Osteoblast (primary cell): ENCODE measurements around the gene CCND2. TPM values are rescaled to one million over a fixed set of nuclear protein-coding genes. Genes with fewer than 3 reads are reported as not detected.

Source experiments
- DNase-seq: peaks from one replicate; pipeline ENCODE4 v3.0.0; 2011; ENCODE audit warnings: low spot score, mixed read lengths; ENCODE audit not compliant: insufficient read length; ENCODE audit errors: missing footprints
- H2AFZ ChIP-seq: 2 replicates; pipeline ENCODE4 v1.6.0; 2011; ENCODE audit warnings: mild to moderate bottlenecking, low read length
- H3K27ac ChIP-seq: 2 replicates; pipeline ENCODE4 v1.5.1; 2011; ENCODE audit warnings: mild to moderate bottlenecking, low read depth, low read length, moderate library complexity
- H3K27me3 ChIP-seq: 2 replicates; pipeline ENCODE4 v1.6.0; 2012; ENCODE audit warnings: mild to moderate bottlenecking, control low read depth, inconsistent platforms, low read length, moderate library complexity; ENCODE audit not compliant: insufficient read depth
- H3K36me3 ChIP-seq: 2 replicates; pipeline ENCODE4 v1.5.1; 2011; ENCODE audit warnings: mild to moderate bottlenecking, low read length, control low read depth, moderate library complexity; ENCODE audit not compliant: insufficient read depth
- H3K4me1 ChIP-seq: 2 replicates; pipeline ENCODE4 v1.5.1; 2011; ENCODE audit warnings: mild to moderate bottlenecking, low read length, control low read depth, moderate library complexity; ENCODE audit not compliant: insufficient read depth
- H3K4me2 ChIP-seq: 2 replicates; pipeline ENCODE4 v1.6.0; 2011; ENCODE audit warnings: mild to moderate bottlenecking, low read length; ENCODE audit not compliant: insufficient read depth
- H3K4me3 ChIP-seq: fragments of 200-600 bp; sonication (generic); 3 replicates; pipeline ENCODE4 v1.5.1; 2012; ENCODE audit warnings: mild to moderate bottlenecking, low read length, inconsistent platforms; ENCODE audit not compliant: insufficient read depth
- H3K79me2 ChIP-seq: 2 replicates; pipeline ENCODE4 v1.6.0; 2012; ENCODE audit warnings: mild to moderate bottlenecking, low read length, control low read depth, inconsistent platforms; ENCODE audit not compliant: insufficient read depth
- H3K9me3 ChIP-seq: 2 replicates; pipeline ENCODE4 v1.5.1; 2011; ENCODE audit warnings: low read depth, low read length, control low read depth
- H4K20me1 ChIP-seq: 2 replicates; pipeline ENCODE4 v1.6.0; 2012; ENCODE audit warnings: mild to moderate bottlenecking, low read length, control low read depth; ENCODE audit not compliant: insufficient read depth
- CTCF ChIP-seq: IDR thresholded peaks from 2 replicates; pipeline ENCODE4 v1.5.1; 2011; ENCODE audit warnings: mild to moderate bottlenecking, low read depth, low read length, moderate library complexity; ENCODE audit errors: extremely low read depth
- total RNA-seq: library from RNA; depleted of rRNA; stranded (reverse); fragments of >200 nt; gene quantifications from 2 replicates; pipeline ENCODE4 v1.2.3, GENCODE V29; 2012

CCND2 gene
- total RNA-seq, 1 donor, result 2.5 TPM

DNA sequence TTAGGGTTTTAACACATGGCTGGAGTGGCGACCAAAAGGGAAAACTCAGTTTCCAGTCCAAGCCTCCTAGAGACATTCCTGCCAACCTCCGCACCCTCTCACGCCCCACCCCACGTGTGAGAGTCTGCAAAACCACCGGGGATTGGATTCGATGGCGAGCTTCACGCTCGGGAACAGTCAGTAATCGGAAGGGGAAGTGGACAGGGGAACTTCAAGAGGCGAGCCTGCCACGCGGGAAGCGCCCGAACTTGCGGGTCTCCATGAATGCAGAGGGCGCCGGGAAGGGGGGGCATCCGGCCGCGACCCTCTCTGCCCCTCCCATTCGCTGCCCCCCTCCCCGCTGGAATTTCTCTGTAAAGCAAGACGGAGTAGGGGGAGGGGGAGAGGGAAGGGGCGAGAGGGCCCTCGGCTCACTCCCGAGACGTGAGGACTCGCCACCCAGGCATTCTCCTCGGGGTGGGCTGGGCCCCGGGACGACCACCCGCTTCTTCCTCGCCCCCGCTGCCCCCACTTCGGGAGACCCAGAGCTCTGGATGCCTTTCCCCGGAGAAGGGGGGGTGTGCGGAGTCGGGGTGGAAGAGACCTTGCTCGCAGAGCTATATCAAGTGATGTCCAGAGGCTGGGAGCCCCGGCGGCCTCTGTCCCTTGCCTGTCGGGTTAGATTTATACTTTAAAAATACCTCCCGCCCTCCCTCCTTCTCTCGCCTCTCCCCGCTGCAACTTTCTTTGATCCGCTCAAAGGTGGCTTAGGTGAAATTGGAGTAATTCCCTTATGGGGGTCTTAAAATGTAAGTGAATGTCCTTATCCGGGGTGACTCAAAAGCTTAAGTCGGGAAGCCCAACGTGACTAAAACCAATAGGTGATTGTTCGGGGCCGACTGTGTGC lies 2.5 kb upstream of the CCND2 start:
- Histone ChIP-seq H3K79me2 (no peaks in the 10 kb centered on the region), H4K20me1 (no peaks in the 10 kb centered on the region), H3K9me3 (no peaks in the 10 kb centered on the region), H3K27me3 (peaks cover 97% of the 10 kb centered on the region), H3K27ac (no peak overlapping the region), H3K4me1 (no peaks in the 10 kb centered on the region), H3K36me3 (no peaks in the 10 kb centered on the region), H2AFZ (no peak overlapping the region), H3K4me3 (peak overlapping the region; percentile 47), H3K4me2 (peak overlapping the region; percentile 70)
- TF ChIP-seq CTCF, result no peak
- DNase-seq, result no peak

DNA sequence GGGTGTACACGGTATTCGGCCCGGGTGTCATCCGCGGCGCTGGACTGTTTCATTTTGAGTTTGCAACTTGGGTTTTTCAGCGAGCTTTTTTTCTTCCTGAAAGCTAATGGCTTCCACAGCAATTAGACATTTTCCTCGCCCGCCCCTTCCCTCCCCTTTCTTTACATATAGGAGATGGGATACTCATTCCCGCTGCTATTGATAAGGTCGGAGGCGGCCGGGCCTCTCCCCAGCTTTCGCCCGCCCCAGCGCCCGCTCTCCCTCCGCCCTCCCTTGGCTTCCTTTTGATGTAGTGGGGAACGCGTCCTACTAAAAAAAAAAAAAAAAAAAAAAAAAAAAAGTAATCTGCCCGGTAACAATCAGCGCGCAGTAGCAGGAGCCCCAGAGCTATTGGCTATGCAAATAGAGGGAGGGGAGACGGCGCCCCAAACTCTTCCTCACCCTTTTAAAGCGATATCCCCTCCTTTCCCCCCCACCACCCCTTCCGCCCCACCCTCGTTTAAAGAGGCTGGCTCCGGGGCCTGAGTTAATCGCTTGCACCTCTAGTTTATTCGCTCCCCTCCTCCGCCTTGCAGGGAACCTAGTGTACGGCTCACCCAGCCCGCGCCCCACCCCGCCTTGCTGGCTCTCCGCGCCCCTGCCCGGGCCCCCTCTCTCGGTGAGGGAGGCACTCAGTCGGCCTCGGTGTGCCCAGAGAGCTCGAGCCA lies 1.7 kb upstream of the CCND2 start:
- DNase-seq, result peak; percentile 90
- no peak overlapping the region for H2AFZ ChIP-seq
- no peaks in the 10 kb centered on the region for H4K20me1 ChIP-seq
- H3K4me2 ChIP-seq, result peak overlapping the region; percentile 70
- no peaks in the 10 kb centered on the region for H3K4me1 ChIP-seq
- H3K4me3 ChIP-seq, result peak overlapping the region; percentile 47
- H3K27ac ChIP-seq, result no peak overlapping the region
- peaks cover 97% of the 10 kb centered on the region for H3K27me3 ChIP-seq
- H3K36me3 ChIP-seq, result no peaks in the 10 kb centered on the region
- no peak for TF ChIP-seq CTCF
- H3K9me3 ChIP-seq, result no peaks in the 10 kb centered on the region
- H3K79me2 ChIP-seq, result no peaks in the 10 kb centered on the region

DNA sequence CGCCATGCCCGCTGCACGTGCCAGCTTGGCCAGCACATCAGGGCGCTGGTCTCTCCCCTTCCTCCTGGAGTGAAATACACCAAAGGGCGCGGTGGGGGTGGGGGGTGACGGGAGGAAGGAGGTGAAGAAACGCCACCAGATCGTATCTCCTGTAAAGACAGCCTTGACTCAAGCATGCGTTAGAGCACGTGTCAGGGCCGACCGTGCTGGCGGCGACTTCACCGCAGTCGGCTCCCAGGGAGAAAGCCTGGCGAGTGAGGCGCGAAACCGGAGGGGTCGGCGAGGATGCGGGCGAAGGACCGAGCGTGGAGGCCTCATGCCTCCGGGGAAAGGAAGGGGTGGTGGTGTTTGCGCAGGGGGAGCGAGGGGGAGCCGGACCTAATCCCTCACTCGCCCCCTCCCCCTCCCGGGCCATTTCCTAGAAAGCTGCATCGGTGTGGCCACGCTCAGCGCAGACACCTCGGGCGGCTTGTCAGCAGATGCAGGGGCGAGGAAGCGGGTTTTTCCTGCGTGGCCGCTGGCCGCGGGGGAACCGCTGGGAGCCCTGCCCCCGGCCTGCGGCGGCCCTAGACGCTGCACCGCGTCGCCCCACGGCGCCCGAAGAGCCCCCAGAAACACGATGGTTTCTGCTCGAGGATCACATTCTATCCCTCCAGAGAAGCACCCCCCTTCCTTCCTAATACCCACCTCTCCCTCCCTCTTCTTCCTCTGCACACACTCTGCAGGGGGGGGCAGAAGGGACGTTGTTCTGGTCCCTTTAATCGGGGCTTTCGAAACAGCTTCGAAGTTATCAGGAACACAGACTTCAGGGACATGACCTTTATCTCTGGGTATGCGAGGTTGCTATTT lies 914 bp upstream of the CCND2 start:
- Histone ChIP-seq H3K4me2 (no peak overlapping the region), H3K4me1 (no peaks in the 10 kb centered on the region), H3K9me3 (no peaks in the 10 kb centered on the region), H4K20me1 (no peaks in the 10 kb centered on the region), H2AFZ (no peak overlapping the region), H3K36me3 (no peaks in the 10 kb centered on the region), H3K79me2 (no peaks in the 10 kb centered on the region), H3K4me3 (no peak overlapping the region), H3K27ac (no peak overlapping the region), H3K27me3 (peaks cover 94% of the 10 kb centered on the region)
- peak; percentile 89 for DNase-seq
- no peak for TF ChIP-seq CTCF
